GM21576 (cell line): ENCODE data around the gene TTC7B.

Experiments
- ATAC-seq: cut with Tn5 transposase; IDR thresholded peaks from one replicate; pipeline ENCODE4 v1.9.1; 2021; ENCODE audit warnings: mild to moderate bottlenecking, moderate library complexity; ENCODE audit not compliant: unreplicated experiment

The TTC7B gene

GRCh38 chr14:90568405-90568804 lies 247.8 kb downstream of the TTC7B start:
- ATAC-seq: no peak

- ATAC-seq: no peak
Observed at GRCh38 chr14:90567991-90568390, 248.2 kb downstream of the TTC7B start.

- no peak for ATAC-seq
Observed at GRCh38 chr14:90567191-90567590, 249.0 kb downstream of the TTC7B start.

GRCh38 chr14:90566481-90566880 lies 249.7 kb downstream of the TTC7B start:
- ATAC-seq: no peak

- no peak for ATAC-seq
Observed at GRCh38 chr14:90564496-90564895, 251.7 kb downstream of the TTC7B start.

GRCh38 chr14:90562652-90563051 lies 253.6 kb downstream of the TTC7B start:
- ATAC-seq: no peak

- no peak for ATAC-seq
Observed at GRCh38 chr14:90561920-90562319, 254.3 kb downstream of the TTC7B start.

- ATAC-seq: no peak
Observed at GRCh38 chr14:90560991-90561390, 255.2 kb downstream of the TTC7B start.

- no peak for ATAC-seq
Observed at GRCh38 chr14:90560558-90560957, 255.7 kb downstream of the TTC7B start.

- no peak for ATAC-seq
Observed at GRCh38 chr14:90559811-90560492, 256.3 kb downstream of the TTC7B start.

GRCh38 chr14:90558983-90559590 lies 257.1 kb downstream of the TTC7B start:
- no peak for ATAC-seq

- ATAC-seq: no peak
Observed at GRCh38 chr14:90558041-90558982, 257.9 kb downstream of the TTC7B start.

GRCh38 chr14:90557516-90557915 lies 258.7 kb downstream of the TTC7B start:
- ATAC-seq: no peak

GRCh38 chr14:90556666-90557450 lies 259.4 kb downstream of the TTC7B start:
- ATAC-seq: no peak

- ATAC-seq: no peak
Observed at GRCh38 chr14:90556012-90556477, 260.2 kb downstream of the TTC7B start.

GRCh38 chr14:90555126-90556011 lies 260.9 kb downstream of the TTC7B start:
- ATAC-seq: no peak

- ATAC-seq: no peak
Observed at GRCh38 chr14:90554341-90554740, 261.9 kb downstream of the TTC7B start.

GRCh38 chr14:90553921-90554336 lies 262.3 kb downstream of the TTC7B start:
- ATAC-seq: no peak

GRCh38 chr14:90553298-90553920 lies 262.8 kb downstream of the TTC7B start:
- ATAC-seq: no peak
